H9 (cell line): ENCODE measurements around the gene C12orf75. TPM values are rescaled to one million over a fixed set of nuclear protein-coding genes. Genes with fewer than 3 reads are reported as not detected.

Experiments
- DNase-seq: peaks from one replicate; pipeline ENCODE4 v3.0.0-alpha.2; 2017
- H2AFZ ChIP-seq: one replicate; pipeline ENCODE4 v1.6.1; 2013; ENCODE audit warnings: mild to moderate bottlenecking, low read length, control low read depth, moderate library complexity
- H2AK5ac ChIP-seq: 2 replicates; pipeline ENCODE4 v1.6.1; 2013; ENCODE audit warnings: low read length, control low read depth, mixed read lengths; ENCODE audit not compliant: insufficient read length
- H2BK120ac ChIP-seq: one replicate; pipeline ENCODE4 v1.6.1; 2013; ENCODE audit warnings: low read depth, mild to moderate bottlenecking, low read length, control low read depth, inconsistent platforms; ENCODE audit not compliant: poor library complexity, severe bottlenecking
- H2BK12ac ChIP-seq: 2 replicates; pipeline ENCODE4 v1.6.1; 2013; ENCODE audit warnings: low read length, control low read depth, mixed read lengths, low read depth; ENCODE audit not compliant: insufficient read length
- H2BK15ac ChIP-seq: 2 replicates; pipeline ENCODE4 v1.6.1; 2013; ENCODE audit warnings: low read depth, low read length, control low read depth
- H2BK20ac ChIP-seq: one replicate; pipeline ENCODE4 v1.6.1; 2013; ENCODE audit warnings: low read depth, mild to moderate bottlenecking, low read length, control low read depth, inconsistent platforms; ENCODE audit not compliant: poor library complexity, severe bottlenecking
- H2BK5ac ChIP-seq: 2 replicates; pipeline ENCODE4 v1.6.1; 2013; ENCODE audit warnings: low read length, control low read depth, mixed read lengths; ENCODE audit not compliant: insufficient read length
- H3K14ac ChIP-seq: 2 replicates; pipeline ENCODE4 v1.6.1; 2013; ENCODE audit warnings: low read length, control low read depth; ENCODE audit not compliant: insufficient read depth
- H3K18ac ChIP-seq: 2 replicates; pipeline ENCODE4 v1.6.1; 2013; ENCODE audit warnings: low read depth, mild to moderate bottlenecking, mixed read lengths, low read length, control low read depth; ENCODE audit not compliant: insufficient read length
- H3K23ac ChIP-seq: 2 replicates; pipeline ENCODE4 v1.6.1; 2013; ENCODE audit warnings: low read length, control low read depth, mixed read lengths, low read depth; ENCODE audit not compliant: insufficient read length
- H3K23me2 ChIP-seq: 2 replicates; pipeline ENCODE4 v1.6.1; 2013; ENCODE audit warnings: low read depth, mild to moderate bottlenecking, mixed read lengths, low read length, control low read depth; ENCODE audit not compliant: insufficient read length, poor library complexity, severe bottlenecking
- H3K27ac ChIP-seq: 2 replicates; pipeline ENCODE4 v1.5.1; 2013; ENCODE audit warnings: low read length, control low read depth, mixed read lengths, low read depth; ENCODE audit not compliant: insufficient read length
- H3K27me3 ChIP-seq: 2 replicates; pipeline ENCODE4 v1.6.1; 2013; ENCODE audit warnings: low read length, control low read depth, inconsistent platforms; ENCODE audit not compliant: insufficient read depth
- H3K4ac ChIP-seq: 2 replicates; pipeline ENCODE4 v1.6.1; 2013; ENCODE audit warnings: low read depth, mild to moderate bottlenecking, control low read depth, inconsistent platforms, low read length, moderate library complexity
- H3K4me1 ChIP-seq: 2 replicates; pipeline ENCODE4 v1.6.1; 2013; ENCODE audit warnings: low read length, control low read depth, inconsistent platforms; ENCODE audit not compliant: insufficient read depth
- H3K4me2 ChIP-seq: 2 replicates; pipeline ENCODE4 v1.6.1; 2013; ENCODE audit warnings: low read length, control low read depth, mixed read lengths; ENCODE audit not compliant: insufficient read length, insufficient read depth
- H3K56ac ChIP-seq: 2 replicates; pipeline ENCODE4 v1.6.1; 2013; ENCODE audit warnings: low read depth, mild to moderate bottlenecking, mixed read lengths, low read length, control low read depth; ENCODE audit not compliant: insufficient read length
- H3K79me1 ChIP-seq: 2 replicates; pipeline ENCODE4 v1.6.1; 2013; ENCODE audit warnings: low read depth, mild to moderate bottlenecking, moderate library complexity, low read length, control low read depth, inconsistent platforms; ENCODE audit not compliant: insufficient read depth, poor library complexity, severe bottlenecking
- H3K79me2 ChIP-seq: 2 replicates; pipeline ENCODE4 v1.6.1; 2013; ENCODE audit warnings: low read length, control low read depth, inconsistent platforms; ENCODE audit not compliant: insufficient read depth
- H3K9ac ChIP-seq: 2 replicates; pipeline ENCODE4 v1.6.1; 2013; ENCODE audit warnings: low read length, control low read depth, mixed read lengths; ENCODE audit not compliant: insufficient read length; ENCODE audit errors: extremely low read depth
- H3K9me3 ChIP-seq: one replicate; pipeline ENCODE4 v1.6.1; 2013; ENCODE audit warnings: low read depth, low read length, inconsistent platforms; ENCODE audit not compliant: control insufficient read depth
- H3T11ph ChIP-seq: one replicate; pipeline ENCODE4 v1.6.1; 2013; ENCODE audit warnings: mild to moderate bottlenecking, low read length, control low read depth, inconsistent platforms
- H4K20me1 ChIP-seq: one replicate; pipeline ENCODE4 v1.6.1; 2013; ENCODE audit not compliant: control insufficient read depth, insufficient read length, insufficient read depth
- H4K5ac ChIP-seq: 2 replicates; pipeline ENCODE4 v1.6.1; 2013; ENCODE audit warnings: low read depth, mild to moderate bottlenecking, mixed read lengths, low read length, control low read depth; ENCODE audit not compliant: insufficient read length
- H4K8ac ChIP-seq: replicated peaks from 2 replicates; pipeline ENCODE4 v1.6.1; 2013; ENCODE audit warnings: low read length, control low read depth, mixed read lengths, low read depth; ENCODE audit not compliant: insufficient read length
- H4K91ac ChIP-seq: 2 replicates; pipeline ENCODE4 v1.6.1; 2013; ENCODE audit warnings: low read depth, mild to moderate bottlenecking, moderate library complexity, mixed read lengths, low read length, control low read depth; ENCODE audit not compliant: insufficient read length
- H3K27ac Mint-ChIP-seq, 3 experiments: 2 replicates in 2 of 3; 3 replicates in 1 of 3; pipeline ENCODE4 v1.8.0; 2020 to 2021; ENCODE audit warnings: mixed read lengths in 3 of 3, mild to moderate bottlenecking in 1 of 3, moderate library complexity in 1 of 3
- H3K27me3 Mint-ChIP-seq: 2 replicates; pipeline ENCODE4 v1.8.0; 2021; ENCODE audit warnings: low read depth, mild to moderate bottlenecking, moderate library complexity, mixed read lengths
- H3K36me3 Mint-ChIP-seq, 3 experiments: 2 replicates in 2 of 3; 3 replicates in 1 of 3; pipeline ENCODE4 v1.8.0; 2020 to 2021; ENCODE audit warnings: low read depth in 3 of 3, mixed read lengths in 3 of 3; ENCODE audit not compliant: insufficient read depth in 1 of 3
- H3K4me1 Mint-ChIP-seq, 2 experiments: 2 replicates each; pipeline ENCODE4 v1.8.0; 2020; ENCODE audit warnings: mixed read lengths in 2 of 2
- H3K4me3 Mint-ChIP-seq, 2 experiments: 2 replicates in 1 of 2; 3 replicates in 1 of 2; pipeline ENCODE4 v1.8.0; 2020 to 2021; ENCODE audit warnings: mild to moderate bottlenecking in 2 of 2, mixed read lengths in 2 of 2, moderate library complexity in 1 of 2
- H3K9me3 Mint-ChIP-seq, 2 experiments: 2 replicates in 1 of 2; 3 replicates in 1 of 2; pipeline ENCODE4 v1.8.0; 2020; ENCODE audit warnings: mild to moderate bottlenecking in 2 of 2, mixed read lengths in 2 of 2, moderate library complexity in 1 of 2
- CTCF ChIP-seq: fragments of 200-600 bp; sonication (generic); conservative IDR thresholded peaks from 3 replicates; pipeline ENCODE4 v1.8.0; 2021; ENCODE audit warnings: antibody characterized with exemption, mild to moderate bottlenecking
- WGBS: extraction: QIAGEN DNeasy Blood & Tissue Kit; methylation state at CpG from one replicate; pipeline ENCODE4 v1.1.7; 2013; ENCODE audit warnings: missing lambda C conversion rate, low lambda C conversion rate, mixed read lengths; ENCODE audit not compliant: insufficient read length; ENCODE audit errors: extremely low coverage; 5-methylcytosine and 5-hydroxymethylcytosine counted together
- total RNA-seq: library from RNA; stranded (reverse); gene quantifications from 2 replicates; pipeline ENCODE4 v1.2.1, GENCODE V29; 2021

C12orf75 gene
- total RNA-seq, 1 experiment from 2014 or later: 37.9 TPM

- Histone ChIP-seq H3K23ac (no peak overlapping the region), H2BK15ac (no peak overlapping the region), H3K4ac (no peak overlapping the region), H2AK5ac (no peak overlapping the region), H4K20me1 (no peaks in the 10 kb centered on the region), H3K27ac (no peak overlapping the region), H3K79me2 (no peaks in the 10 kb centered on the region), H4K8ac (no peak overlapping the region), H3K9me3 (no peaks in the 10 kb centered on the region), H3K56ac (no peak overlapping the region), H3K27me3 (no peaks in the 10 kb centered on the region), H3K4me2 (no peak overlapping the region), H2AFZ (no peak overlapping the region), H3K18ac (no peak overlapping the region), H3K9ac (no peak overlapping the region), H3K4me1 (peaks cover 5% of the 10 kb centered on the region; the same call in 1 of the 2 replicates), H2BK12ac (no peak overlapping the region), H4K5ac (no peak overlapping the region), H2BK5ac (no peak overlapping the region), H3K23me2 (no peaks in the 10 kb centered on the region), H3K79me1 (no peaks in the 10 kb centered on the region), H3T11ph (no peak overlapping the region), H2BK120ac (no peak overlapping the region), H4K91ac (no peak overlapping the region), H3K14ac (no peak overlapping the region), H2BK20ac (no peak overlapping the region)
- no peak for TF ChIP-seq CTCF
- peaks cover 34 to 37% of the 10 kb centered on the region in 2 experiments for H3K4me1 Mint-ChIP-seq
- H3K4me3 Mint-ChIP-seq: no peak overlapping the region
- H3K9me3 Mint-ChIP-seq: no peaks in the 10 kb centered on the region; a peak in 1 of 5 replicates
- no peaks in the 10 kb centered on the region; the same call in 1 of the 2 replicates for H3K27me3 Mint-ChIP-seq
- H3K36me3 Mint-ChIP-seq: no peaks in the 10 kb centered on the region; a peak in 2 of 7 replicates
- no CpG with 5 or more reads among the region's 3 CpGs for WGBS
- DNase-seq: no peak
- H3K27ac Mint-ChIP-seq: no peak overlapping the region
Measured at GRCh38 chr12:105348142-105348541, 17.7 kb downstream of the C12orf75 start.
